HG02870 (cell line): ENCODE results near the gene MINDY4.
A peak's percentile ranks its signal among the peaks of the same experiment; 100 is the strongest.

Source experiments
- ATAC-seq: cut with Tn5 transposase; IDR thresholded peaks from one replicate; pipeline ENCODE4 v1.9.1; 2021; ENCODE audit warnings: mild to moderate bottlenecking, moderate library complexity; ENCODE audit not compliant: unreplicated experiment

The MINDY4 gene

DNA sequence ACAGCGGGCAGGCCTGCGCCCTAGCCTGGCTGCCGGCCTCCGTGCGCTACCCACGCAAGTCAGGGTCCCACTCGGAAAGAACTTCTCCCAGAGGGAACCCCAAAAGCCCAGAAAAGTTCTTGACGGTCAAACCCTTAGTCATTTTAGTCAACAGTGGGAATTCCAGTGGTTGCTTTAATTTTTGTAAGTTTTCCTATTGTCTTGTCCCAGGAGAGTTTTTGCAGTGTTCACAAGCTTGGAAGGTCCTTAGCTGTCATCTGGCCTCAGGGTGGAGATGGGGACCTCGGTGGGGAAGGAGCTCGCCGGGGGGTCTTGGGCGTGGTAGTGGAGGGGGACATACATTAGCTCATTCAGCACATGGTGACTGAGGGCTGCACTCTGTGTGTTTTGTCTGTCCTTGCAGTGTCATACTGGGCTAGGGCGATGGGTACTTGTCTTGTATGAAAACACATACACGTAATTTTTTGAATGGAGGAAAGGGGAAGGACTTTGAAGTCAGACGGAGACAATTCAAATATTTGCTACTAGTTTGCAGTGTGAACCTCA is 736 bp downstream of the MINDY4 start:
- ATAC-seq: peak; percentile 40

DNA sequence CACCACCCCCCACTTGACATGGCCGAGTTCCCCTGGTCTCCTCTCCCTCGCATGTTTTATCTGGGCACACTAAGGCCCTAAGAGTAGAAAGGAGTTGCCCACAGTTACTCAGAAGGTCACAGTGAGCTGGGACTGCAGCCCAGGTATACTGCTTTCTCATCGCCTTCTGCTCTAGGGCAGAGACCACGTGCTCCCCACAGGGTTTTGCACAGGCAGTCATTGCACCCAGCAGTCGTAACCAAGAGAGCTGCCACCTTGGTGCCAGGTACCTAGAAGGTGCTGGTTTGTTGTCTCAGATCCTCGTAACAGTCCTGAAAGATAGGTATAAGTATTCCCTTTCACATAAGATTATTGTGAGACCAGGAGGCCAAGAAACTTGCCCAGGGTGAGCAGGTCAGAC is 1.8 kb downstream of the MINDY4 start:
- ATAC-seq: no peak

DNA sequence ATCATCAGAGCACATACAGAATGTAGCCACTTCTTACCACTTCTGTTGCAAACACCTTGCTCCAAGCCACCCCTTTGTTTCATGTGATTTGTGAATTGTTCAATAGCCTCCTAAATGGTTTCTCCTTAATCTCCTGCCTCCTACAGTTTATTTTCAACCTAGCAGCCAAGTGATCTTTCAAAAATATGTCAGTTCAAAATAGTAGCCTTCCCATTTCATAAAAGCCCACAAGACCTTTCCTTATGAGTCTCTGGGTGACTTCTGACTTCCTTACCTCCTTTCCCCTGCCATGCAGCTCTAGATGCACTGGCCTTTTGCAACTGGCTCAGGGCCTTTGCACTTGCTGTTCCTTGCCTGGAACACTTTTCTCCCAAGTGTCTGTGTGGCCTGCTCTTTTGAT is 4.8 kb downstream of the MINDY4 start:
- ATAC-seq: no peak

DNA sequence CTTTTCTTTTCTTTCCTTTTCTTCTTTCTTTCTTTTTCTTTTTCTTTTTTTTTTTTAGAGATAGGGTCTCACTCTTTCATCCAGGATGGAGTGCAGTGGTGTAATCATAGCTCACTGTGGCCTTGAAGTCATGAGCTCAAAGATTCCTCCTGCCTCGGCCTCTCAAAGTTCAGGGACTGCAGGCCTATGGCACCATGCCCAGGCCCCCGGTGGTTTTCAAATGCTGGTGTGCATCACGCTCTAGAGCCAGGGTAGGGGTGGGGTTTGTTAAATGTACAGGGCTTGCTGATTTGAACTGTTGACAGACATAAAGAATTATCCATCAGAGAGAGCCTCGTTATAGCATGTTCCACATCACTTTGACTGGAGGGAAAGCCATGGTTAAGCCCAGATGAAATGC is 5.8 kb downstream of the MINDY4 start:
- no peak for ATAC-seq

DNA sequence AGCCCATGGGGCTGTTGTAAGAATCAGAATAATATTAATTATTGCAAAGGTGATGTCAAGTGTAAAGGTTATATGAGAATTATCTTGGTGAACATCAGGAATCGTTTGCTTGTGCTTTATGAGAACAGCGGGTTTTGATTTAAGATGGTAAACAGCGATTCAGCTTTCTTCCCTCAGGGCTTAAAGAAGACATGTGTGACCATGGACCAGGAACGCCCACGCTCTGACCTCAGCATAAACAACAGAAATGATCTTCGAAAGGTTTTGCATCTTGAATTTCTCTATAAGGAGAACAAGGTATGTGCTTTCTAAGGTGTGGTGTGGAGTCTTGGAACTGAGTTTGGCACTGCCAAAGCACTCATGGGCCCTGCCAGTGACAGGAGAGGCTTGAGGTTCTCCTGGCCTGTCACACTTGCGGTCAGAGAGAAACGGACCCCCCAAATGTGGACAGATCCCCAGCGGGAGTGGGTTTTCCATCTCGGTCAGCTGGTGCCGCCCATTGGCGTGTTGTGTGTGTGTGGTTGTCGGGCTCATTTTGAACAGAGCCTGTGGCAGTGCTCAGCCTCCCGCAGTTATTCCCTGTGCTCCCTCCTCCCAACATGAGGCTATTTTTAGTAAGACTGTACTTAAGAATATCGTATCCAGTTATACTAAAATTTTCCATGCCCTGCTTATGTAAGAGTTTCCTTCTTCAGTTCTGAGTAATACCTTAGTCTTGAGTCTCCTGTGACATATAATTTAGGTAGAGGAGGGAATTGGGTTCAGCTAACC is 7.2 kb downstream of the MINDY4 start:
- ATAC-seq: no peak

DNA sequence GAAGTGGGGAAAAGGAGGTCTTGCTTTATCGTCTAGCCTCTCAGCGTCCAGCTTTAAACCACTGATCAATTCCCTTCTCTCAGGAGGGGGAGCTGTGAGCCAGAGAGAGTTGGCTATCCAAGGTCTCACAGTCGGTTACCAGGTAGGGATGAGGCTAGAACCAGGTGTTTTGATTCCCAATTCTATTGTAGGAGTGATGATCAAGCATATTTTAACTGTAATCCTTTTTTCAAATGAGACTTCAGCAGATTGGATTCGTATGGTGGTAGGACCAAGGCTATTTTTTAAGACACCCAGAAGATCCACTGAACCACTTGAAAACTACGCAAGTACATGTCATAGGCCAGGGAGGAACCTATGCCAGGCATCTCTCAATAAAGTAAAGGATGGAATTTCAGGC is 8.4 kb downstream of the MINDY4 start:
- no peak for ATAC-seq

DNA sequence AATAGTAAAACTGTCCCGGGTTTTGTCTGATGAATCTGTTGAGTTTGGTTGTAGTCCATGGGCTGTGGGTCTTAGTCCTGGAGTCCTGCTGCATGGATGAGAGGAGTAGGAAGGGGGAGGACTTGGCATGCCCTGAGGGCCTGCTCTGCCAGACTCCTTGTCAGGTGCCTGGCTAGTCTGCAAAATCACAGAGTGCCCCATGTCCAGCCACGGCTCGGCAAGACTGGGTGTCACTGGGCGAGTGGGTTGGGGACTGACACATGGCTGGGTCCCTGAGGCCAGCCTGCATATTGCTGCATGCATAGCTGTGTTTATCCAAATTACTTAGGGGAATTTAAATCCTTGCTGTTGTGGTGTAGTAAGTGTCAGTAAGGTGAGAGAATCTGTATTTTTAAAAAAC is 9.7 kb downstream of the MINDY4 start:
- no peak for ATAC-seq

DNA sequence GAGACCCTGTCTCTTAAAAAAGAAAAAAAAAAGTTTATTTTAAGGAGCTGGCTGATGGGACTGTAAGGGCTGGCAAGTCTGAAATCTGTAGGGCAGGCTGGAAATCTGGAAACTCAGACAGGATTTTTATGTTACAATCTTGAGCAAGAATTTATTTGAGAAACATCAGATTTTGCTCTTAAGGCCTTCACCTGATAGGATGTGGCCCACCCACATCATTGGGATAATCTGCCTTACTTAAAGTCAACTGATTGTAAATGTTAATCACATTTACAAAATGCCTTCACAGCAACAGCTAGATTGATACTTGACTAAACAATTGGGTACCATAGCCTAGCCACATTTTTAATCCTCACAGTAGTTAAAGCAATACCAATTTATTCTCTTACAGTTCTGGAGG is 11.5 kb downstream of the MINDY4 start:
- no peak for ATAC-seq

DNA sequence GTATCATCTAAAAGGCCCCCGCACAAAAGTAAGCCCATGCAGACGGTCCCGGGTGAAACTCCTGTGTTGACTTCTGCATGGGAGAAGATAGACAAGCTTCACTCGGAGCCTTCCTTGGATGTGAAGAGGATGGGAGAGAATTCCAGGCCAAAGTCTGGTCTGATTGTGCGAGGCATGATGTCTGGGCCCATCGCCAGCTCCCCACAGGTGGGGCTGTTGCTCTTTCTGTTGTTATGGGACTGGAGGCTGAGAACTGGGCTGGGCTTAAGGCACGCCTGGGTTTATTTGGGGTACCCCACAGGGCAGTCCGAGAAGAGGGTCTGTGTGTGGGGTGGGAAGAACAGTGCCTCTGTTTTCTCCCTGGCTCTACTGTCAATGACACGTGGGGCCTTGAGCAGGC is 14.6 kb downstream of the MINDY4 start:
- ATAC-seq: no peak

DNA sequence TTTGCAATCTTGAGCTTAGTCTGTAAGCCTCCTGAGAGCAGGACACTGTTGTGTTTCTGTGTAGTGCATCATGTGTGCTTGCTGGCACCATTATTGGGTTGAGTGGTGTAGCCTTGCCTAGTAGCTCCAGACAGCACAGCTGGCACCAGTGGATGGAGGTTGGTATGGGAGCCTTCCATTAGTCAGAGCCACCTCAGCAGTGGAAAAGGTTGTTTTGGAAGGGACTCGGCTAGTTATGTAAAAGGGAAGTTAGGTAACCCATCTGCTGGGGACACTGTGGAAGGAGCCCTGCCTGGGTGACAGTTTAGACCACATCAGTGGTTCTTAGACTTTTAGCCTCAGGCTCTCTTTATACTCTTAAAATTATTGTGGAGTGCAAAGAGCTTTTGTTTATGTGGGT is 16.3 kb downstream of the MINDY4 start:
- no peak for ATAC-seq

DNA sequence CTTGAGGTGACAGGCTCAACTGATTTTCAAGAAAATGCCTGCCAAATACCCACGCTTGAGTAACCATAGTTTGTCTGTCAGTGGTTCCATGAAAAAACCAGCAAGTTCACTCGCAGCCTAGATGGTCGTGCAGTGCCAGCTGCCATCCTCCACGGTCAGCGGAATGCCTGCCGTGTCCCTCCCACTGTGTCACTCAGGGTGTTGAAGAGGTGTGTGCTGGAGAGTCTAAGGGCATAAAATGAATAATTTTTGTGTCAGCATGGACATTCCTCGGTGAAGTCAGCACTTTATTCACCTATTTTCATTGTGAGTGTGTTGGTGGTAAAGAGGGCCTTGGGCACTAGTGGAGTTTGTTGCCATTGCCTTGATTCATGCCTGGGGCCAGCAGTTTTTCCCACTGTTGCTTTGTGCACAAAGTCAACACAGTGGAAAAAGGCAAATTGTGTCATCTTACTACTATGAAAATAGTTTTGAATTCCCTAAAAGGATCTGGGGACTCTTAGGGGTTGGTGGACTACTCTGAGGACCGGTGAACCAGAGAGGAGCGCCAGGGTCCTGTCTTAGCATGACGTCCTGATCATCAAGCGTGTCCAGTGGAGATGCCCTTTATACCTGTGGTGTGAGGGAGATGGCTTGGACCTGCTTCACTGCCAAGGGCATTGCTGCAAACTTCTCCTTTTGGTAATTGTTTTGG is 17.6 kb downstream of the MINDY4 start:
- no peak for ATAC-seq

DNA sequence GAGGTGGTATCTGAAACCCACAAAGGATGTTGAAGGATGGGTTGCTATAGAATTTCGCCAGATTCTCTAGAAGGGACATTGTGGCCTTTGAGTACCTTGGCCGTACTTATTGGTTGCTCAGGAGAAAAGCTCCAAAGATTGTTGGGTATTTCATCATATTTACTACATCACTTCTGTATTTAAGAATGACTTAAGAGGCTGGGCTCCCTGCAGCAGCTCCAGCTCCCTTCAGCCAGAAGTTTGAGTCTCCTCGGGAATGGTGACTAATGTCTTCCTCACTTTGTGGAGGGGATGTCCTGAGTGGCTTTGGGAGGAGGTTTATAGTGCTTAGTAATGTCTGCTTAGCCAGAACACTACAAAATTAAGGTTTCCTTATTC is 18.1 kb downstream of the MINDY4 start:
- ATAC-seq: no peak

DNA sequence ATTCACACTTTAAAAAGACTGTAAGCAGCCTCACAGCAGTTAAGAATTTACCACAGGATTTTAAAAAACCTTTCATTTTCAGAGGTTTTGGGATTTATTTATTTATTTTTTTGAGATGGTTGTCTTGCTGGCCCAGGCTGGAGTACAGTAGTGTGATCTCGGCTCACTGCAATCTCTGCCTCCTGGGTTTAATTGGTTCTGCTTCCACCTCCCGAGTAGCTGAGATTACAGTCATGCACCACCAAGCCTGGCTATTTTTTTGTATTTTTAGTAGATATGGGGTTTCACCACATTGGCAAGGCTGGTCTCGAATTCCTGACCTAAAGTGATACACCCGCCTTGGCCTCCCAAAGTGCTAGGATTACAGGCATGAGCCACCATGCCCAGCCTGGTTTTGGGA is 19.1 kb downstream of the MINDY4 start:
- ATAC-seq: no peak

DNA sequence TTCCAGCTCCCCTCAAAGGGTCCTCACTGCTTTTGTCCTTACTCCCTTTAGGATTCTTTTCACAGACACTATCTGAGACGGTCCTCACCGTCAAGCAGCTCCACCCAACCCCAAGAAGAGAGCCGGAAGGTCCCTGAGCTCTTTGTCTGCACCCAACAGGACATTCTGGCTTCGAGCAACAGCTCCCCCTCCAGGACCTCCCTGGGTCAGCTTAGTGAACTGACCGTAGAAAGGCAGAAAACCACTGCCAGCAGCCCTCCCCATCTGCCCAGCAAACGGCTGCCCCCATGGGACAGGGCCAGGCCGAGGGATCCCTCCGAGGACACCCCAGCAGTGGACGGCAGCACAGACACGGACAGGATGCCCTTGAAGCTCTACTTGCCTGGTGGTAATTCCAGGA is 19.9 kb downstream of the MINDY4 start:
- ATAC-seq: no peak

DNA sequence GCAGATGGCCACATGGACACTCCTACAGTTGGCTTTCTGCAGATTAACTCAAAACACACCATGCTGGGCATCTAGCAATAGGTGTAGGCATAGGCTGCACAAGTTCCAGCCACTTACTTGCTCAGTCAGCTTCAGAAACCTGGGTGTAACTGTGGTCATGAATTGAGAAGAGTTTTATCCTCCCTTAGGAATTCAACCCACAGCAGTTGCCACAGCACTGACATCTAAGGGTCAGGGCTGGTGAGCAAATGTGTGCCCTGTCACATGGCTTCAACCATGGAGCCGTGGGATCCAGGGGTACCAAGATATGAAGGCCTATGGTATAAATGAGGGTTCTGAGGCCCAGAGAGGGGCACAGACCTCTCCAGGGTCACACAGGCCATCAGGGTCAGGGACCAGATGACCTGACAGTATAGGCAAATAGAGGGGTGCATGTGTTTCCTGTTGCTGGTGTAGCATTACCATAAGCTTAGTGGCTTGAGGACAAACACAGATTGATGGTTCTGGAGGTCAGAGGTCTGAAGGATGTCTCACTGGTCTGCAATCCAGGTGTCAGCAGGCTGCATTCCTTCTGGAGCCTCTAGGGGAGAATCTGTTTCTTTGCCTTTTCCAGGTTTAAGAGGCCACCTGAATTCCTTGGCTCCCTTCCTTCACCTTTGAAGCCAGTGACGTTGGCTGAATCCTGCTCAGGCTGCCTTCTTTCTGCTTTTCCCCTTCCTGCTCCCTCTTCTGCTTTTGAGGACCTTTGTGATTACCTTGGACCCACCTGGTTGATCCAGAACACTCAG is 24.1 kb downstream of the MINDY4 start:
- ATAC-seq: no peak

DNA sequence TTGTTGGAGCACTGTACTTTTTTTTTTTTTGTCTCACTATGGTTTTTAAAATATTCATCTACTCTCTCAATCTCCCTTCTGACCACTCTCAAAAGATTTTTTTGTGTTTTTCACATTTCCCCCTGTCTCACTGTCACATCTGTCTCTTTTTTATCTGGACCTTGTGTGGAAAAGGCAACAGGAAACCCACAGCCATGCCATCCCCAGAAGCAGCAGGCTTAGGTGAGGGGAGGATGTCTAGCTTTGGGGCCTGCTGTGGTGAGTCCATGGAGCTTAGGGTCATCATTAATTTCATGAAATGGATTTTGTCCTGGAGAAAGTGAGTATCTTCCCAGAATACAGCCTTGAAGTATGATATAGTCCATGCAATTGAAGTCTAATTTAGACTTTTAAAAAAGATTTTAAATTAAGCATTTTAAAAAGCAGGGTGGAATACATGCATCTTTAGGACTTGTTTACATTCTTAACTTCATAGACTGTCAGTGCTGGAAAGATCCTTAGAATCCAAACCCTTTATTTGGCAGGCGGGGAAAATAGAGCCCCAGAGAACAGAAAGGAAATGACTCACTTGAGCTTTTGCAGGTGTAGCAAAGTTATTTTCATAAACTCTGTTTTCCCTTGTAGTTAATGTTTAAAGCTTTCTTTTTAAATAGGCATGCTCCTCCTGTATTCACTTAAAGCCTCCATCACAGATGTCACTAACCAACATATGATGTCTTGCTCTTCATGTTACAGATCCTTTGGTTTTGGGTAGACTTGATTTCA is 25.1 kb downstream of the MINDY4 start:
- no peak for ATAC-seq

DNA sequence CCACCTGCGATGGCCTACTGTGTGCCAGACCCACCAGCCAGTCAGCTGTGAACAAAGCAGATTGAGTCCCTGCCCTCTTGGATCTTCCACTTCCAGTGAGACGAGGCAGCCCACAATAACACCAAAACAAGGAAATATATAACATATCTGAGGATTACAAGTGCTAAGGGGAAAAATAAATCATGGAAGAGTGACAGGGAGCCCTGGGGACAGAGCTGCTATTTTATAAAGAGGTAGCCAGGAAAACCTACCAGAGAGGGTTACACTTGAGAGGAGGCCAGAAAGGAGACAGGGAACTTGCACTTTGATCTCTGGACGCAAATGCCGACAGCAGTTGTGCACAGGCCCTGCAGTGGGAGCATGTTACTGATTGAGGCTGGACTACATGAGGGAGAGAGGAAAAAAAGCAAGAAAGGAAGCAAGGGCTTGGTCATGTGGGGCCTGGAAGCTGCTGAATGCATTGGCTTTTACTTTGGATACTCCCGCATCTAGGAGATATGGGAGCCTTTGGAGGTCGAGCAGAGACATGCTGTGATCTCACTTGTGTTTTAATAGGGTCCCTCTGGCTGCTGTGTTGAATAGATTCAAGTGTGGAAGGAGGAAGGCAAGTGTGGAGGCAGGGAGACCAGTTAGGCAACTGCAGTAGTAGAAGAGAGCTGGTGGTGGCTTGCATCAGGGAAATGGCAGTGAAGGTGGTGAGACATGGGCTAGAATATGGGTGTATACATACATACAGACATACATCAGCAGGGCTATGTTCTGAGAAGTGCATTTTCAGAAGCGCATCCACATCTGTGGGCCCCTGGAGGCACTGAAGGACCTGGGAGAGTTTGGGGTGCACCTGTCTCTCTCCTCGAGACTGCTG is 26.2 kb downstream of the MINDY4 start:
- no peak for ATAC-seq

DNA sequence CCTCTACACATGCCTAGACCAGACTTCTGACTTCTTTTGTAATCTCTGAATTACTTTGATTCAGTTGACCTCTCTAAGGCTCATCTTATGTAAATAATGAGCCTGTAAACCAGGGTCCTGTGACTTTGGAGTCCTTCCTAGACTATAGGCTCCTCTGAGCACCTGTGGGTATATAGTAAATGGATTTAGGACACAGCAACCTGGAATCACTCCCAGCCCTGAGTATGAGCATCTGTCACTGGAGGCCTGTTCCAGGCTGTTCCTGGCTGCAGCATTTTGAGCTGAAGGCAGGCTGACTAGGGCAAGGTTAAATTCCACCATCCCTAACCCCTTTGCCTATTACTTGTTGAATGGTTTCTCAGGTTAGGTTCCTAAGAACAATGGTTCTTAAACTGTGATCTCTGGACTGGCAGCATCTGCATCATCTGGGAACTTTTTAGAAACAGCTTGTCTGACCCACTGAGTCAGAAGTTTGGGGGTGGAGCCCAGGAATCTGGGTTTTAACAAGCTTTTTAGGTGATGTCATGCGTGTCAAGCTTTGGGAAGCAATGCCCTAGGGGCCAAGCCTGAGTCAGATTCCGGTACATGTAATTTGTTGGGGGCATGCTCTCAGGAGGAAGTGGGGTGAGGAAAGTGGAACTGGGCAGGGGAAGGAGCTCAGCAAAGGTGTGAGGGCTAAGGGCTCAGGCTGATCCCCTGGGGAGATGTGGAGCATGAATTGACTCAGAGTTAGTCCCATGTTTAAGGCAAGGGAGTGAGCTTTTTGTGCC is 28.2 kb downstream of the MINDY4 start:
- peak; percentile 61 for ATAC-seq

DNA sequence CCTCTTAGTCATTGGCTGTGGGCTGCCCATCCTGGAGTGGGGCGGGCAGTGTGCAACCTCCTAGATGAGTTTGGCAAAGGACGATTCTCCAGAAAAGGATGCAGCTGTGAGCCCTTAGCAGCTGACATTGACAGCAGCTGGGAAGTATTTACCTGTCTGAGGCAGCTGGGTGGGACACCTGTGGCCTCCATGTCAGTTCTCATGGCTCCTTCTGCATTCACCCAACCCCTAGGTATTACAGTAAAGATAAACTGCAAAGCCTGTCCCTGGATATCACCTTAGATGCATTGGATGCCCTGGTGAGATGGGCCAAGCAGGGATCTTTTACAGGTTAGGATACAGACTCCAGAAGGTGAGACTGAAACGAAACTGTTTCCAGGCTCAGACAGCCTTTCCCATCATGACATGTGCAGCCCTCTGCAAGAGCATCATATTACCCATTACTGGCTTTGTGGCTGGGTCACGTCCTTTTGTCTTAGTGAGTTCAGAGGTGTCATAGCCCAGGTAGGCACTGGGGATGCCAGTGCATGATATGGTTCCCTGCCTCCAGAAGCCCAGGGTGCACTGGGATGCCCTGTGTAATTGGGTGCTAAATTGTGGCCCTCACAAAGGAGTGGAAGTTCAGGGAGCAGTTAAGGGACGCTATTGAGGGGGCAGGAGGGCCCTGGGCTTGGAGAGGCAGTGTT is 28.9 kb downstream of the MINDY4 start:
- ATAC-seq: no peak
